Thoracic aorta (tissue), 2 donors: ENCODE measurements around the gene LTBP1. TPM values are rescaled to one million over a fixed set of nuclear protein-coding genes. Genes with fewer than 3 reads are reported as not detected.

Source experiments
- ATAC-seq: fragments of 150-250 bp; one replicate; pipeline ENCODE4 v1.8.0; 2017; ENCODE audit warnings: low read depth; ENCODE audit not compliant: insufficient number of reproducible peaks, low FRiP score
- DNase-seq: peaks from one replicate; pipeline ENCODE4 v3.0.0-alpha.2; 2020; ENCODE audit warnings: low spot score
- H3K27ac ChIP-seq, 2 donors: fragments of 200-600 bp; sonication (generic); 1 replicate in 1 of 2; 2 replicates in 1 of 2; pipeline ENCODE4 v1.5.1; 2016; ENCODE audit warnings: mild to moderate bottlenecking in 2 of 2, moderate library complexity in 2 of 2
- H3K27me3 ChIP-seq: fragments of 200-600 bp; sonication (generic); replicated peaks from 2 replicates; pipeline ENCODE4 v1.6.0; 2016; ENCODE audit warnings: mild to moderate bottlenecking; ENCODE audit not compliant: insufficient read depth
- H3K36me3 ChIP-seq: fragments of 200-600 bp; sonication (generic); one replicate; pipeline ENCODE4 v1.5.1; 2016
- H3K4me1 ChIP-seq, 2 donors: fragments of 200-600 bp; sonication (generic); 1 replicate in 1 of 2; 2 replicates in 1 of 2; pipeline versions ENCODE4 v1.5.1 to v1.6.0; 2016; ENCODE audit warnings: low read depth in 2 of 2, mild to moderate bottlenecking in 1 of 2; ENCODE audit not compliant: control insufficient read depth in 1 of 2
- H3K4me3 ChIP-seq: fragments of 200-600 bp; sonication (generic); 2 replicates; pipeline ENCODE4 v1.5.1; 2016; ENCODE audit warnings: mild to moderate bottlenecking
- H3K9me3 ChIP-seq: fragments of 200-600 bp; sonication (generic); 2 replicates; pipeline ENCODE4 v1.5.1; 2016
- total RNA-seq, 2 donors: library from RNA; depleted of rRNA; stranded (reverse); fragments of >200 nt; gene quantifications; one replicate each; pipeline versions ENCODE4 v1.1.0 to v1.2.3, GENCODE V29; 2016
- TF ChIP-seq, protein P1 (sequence below): fragments of 200-600 bp; sonication (generic); IDR thresholded peaks from one replicate; pipeline ENCODE4 v1.5.1; 2019; ENCODE audit warnings: antibody characterized with exemption

LTBP1 gene
- total RNA-seq, 2 donors from 2014 or later, result 584 to 786 TPM

DNA sequence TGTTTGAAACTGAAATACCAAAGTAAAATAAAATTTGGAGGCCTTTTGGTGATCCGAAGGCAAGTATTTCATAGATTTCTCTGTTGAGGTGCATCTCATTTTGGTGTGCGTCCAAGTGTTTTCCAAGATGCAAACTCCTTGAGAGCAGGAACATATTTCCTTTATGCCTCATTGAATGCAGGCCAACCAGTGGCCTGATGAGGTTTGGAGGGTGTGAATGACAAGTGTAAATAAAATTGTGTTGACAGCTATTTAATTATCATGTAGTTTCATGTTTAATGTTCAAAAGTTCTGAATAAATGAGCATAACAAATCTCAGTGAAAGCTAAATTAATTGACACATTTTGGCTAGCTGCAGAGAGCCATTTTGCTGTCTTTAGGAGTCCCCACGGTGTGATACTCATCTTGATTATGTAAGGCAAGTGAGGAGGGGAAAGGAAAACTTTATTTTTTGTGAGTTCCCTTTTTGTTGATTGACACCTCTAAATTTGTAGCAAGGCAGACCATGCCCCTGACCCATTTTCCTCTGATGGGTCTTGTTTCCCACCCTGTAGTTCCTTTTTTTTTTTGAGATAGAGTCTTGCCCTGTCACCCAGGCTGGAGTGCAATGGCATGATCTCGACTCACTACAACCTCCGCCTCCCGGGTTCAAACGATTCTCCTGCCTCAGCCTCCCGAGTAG is 6.3 kb upstream of the LTBP1 start:
- DNase-seq (no peak), ATAC-seq (no peak)
- TF ChIP-seq, protein P1, sequence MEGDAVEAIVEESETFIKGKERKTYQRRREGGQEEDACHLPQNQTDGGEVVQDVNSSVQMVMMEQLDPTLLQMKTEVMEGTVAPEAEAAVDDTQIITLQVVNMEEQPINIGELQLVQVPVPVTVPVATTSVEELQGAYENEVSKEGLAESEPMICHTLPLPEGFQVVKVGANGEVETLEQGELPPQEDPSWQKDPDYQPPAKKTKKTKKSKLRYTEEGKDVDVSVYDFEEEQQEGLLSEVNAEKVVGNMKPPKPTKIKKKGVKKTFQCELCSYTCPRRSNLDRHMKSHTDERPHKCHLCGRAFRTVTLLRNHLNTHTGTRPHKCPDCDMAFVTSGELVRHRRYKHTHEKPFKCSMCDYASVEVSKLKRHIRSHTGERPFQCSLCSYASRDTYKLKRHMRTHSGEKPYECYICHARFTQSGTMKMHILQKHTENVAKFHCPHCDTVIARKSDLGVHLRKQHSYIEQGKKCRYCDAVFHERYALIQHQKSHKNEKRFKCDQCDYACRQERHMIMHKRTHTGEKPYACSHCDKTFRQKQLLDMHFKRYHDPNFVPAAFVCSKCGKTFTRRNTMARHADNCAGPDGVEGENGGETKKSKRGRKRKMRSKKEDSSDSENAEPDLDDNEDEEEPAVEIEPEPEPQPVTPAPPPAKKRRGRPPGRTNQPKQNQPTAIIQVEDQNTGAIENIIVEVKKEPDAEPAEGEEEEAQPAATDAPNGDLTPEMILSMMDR, result no peak
- Histone ChIP-seq H3K27ac (no peak overlapping the region), H3K9me3 (no peaks in the 10 kb centered on the region), H3K36me3 (no peaks in the 10 kb centered on the region), H3K4me3 (no peak overlapping the region), H3K4me1 (no peaks in the 10 kb centered on the region), H3K27me3 (no peaks in the 10 kb centered on the region)

DNA sequence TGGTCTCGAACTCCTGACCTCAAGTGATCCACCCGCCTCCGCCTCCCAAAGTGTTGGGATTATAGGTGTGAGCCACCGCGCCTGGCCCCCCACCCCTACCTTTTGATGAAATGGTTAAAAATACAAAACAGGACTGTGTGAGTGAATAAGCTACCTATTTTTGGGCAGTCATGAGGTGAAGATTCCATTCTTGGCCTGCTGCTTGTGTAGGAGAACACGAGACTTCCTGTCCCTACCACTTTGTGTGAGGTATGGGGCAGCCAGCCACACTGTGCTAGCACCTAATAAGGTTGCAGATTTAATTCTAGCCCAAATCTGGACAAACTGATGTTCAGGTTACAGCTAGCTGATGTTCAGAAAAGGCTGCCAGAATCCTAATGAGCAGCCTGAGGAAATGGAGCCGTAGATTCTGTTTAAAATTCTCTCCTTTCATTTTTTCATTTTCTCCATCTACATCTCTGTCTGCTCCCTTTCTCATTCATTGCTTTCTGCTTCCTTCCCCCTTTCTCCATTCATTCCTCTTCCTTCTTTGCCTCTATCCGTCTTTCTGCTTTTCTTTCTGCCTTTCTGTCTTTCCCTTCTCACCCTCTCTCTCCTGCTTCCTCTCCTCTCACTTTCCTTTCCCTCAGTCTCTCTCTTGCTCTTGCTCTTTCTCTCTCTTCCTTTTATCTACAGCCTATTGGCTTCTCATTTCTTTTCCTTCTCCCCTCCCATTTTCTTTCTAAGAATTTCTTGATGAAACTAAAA is 4.6 kb upstream of the LTBP1 start:
- H3K9me3 ChIP-seq, result no peaks in the 10 kb centered on the region
- TF ChIP-seq, protein P1, result no peak
- no peaks in the 10 kb centered on the region for H3K27me3 ChIP-seq
- DNase-seq (no peak), ATAC-seq (no peak)
- H3K4me1 ChIP-seq, result no peaks in the 10 kb centered on the region
- no peak overlapping the region for H3K27ac ChIP-seq
- no peaks in the 10 kb centered on the region for H3K36me3 ChIP-seq
- H3K4me3 ChIP-seq, result no peak overlapping the region

DNA sequence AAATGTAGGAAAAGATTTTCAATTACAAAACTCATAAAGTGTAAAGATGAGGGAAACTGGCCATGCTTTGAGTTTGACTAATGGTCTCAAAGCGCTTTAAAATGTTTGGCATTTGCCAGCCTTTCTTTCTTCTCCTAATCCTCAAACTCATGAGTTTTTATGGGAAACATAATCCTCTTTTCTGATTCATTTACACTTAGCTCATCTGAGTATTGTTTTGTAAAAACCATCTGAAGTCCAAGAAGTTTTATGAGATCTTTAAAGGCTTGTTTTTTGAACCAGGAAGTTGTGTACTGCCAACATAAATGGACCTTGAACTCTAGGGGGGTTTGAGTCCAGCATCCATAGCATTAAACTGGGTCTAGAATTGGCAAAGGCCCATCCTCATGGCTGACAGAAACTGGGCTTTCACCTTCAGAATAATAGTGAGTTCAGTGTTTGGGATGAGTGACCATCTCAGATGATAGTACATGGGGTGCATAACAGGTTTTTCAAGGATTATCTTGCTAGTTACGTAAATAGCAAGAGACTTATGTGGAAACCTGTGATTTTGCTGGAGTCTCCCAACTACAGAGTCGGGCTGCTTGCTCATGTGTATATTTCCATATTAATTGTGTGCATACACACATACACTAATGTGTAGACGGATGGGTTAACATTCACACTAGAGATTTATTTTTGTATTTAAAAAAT is 3.8 kb upstream of the LTBP1 start:
- Histone ChIP-seq H3K4me1 (peaks cover 0 to under 1% of the 10 kb centered on the region in 2 donors), H3K27ac (no peak overlapping the region), H3K36me3 (no peaks in the 10 kb centered on the region), H3K9me3 (no peaks in the 10 kb centered on the region), H3K27me3 (no peaks in the 10 kb centered on the region), H3K4me3 (no peak overlapping the region)
- ATAC-seq (no peak), DNase-seq (no peak)
- TF ChIP-seq, protein P1, result no peak

DNA sequence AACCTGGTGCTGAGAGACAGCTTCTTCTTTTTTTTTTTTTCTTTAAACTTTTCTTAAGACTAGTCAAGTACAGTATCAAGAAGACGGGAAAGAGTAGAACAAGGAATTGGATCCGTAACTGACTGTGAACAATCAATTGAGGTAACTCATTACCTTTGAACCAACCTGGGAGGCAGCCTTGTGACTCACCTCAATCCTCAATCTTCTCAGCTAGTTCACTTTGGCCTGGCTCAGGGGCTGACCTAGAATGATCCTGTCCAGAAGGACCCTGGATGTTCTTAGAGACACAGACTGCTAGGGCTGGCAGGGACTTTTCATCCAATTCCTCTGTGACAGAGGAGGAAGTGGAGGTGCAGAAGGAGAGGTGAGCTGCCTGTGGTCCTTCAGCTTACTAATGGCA is 1.5 kb upstream of the LTBP1 start:
- DNase-seq, result no peak
- H3K27ac ChIP-seq, result no peak overlapping the region
- H3K9me3 ChIP-seq, result no peaks in the 10 kb centered on the region
- peaks cover 0 to 5% of the 10 kb centered on the region in 2 donors for H3K4me1 ChIP-seq
- no peaks in the 10 kb centered on the region for H3K36me3 ChIP-seq
- no peak for ATAC-seq
- no peaks in the 10 kb centered on the region for H3K27me3 ChIP-seq
- TF ChIP-seq, protein P1, result no peak
- H3K4me3 ChIP-seq, result no peak overlapping the region

DNA sequence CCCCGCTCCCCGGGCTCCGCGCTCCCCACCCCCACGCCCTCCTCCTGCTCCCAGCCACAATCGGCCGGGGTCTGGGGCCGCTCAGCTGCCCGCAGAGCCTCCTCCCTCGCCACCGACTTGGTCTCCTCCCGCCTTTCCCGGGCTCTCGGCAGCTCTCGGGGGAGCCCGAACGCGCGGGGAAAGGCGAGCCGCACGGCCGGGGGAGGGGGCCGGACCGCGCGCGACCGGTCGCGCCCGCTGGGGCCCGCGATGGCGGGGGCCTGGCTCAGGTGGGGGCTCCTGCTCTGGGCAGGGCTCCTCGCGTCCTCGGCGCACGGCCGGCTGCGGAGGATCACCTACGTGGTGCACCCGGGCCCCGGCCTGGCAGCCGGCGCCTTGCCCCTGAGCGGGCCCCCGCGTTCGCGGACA is 327 bp downstream of the LTBP1 start:
- no peaks in the 10 kb centered on the region for H3K36me3 ChIP-seq
- H3K27ac ChIP-seq, result peak overlapping the region; percentile 46 to 79
- DNase-seq (no peak), ATAC-seq (no peak)
- no peaks in the 10 kb centered on the region for H3K27me3 ChIP-seq
- TF ChIP-seq, protein P1, result no peak
- no peaks in the 10 kb centered on the region for H3K9me3 ChIP-seq
- peaks cover 0 to 5% of the 10 kb centered on the region in 2 donors for H3K4me1 ChIP-seq
- H3K4me3 ChIP-seq, result peak overlapping the region; percentile 93
